WI38 (cell line): ENCODE data around the gene PDE2A.
A peak's percentile ranks its signal among the peaks of the same experiment; 100 is the strongest.

ENCODE experiments used
- H3K4me3 ChIP-seq: 2 replicates; pipeline ENCODE4 v1.5.1; 2011; ENCODE audit warnings: low read depth, mild to moderate bottlenecking, control low read depth, low read length
- TF ChIP-seq, protein P1 (sequence below): IDR thresholded peaks from 2 replicates; pipeline ENCODE4 v1.5.1; 2012; ENCODE audit warnings: low read depth, mild to moderate bottlenecking, control low read depth, low read length

The PDE2A gene

DNA sequence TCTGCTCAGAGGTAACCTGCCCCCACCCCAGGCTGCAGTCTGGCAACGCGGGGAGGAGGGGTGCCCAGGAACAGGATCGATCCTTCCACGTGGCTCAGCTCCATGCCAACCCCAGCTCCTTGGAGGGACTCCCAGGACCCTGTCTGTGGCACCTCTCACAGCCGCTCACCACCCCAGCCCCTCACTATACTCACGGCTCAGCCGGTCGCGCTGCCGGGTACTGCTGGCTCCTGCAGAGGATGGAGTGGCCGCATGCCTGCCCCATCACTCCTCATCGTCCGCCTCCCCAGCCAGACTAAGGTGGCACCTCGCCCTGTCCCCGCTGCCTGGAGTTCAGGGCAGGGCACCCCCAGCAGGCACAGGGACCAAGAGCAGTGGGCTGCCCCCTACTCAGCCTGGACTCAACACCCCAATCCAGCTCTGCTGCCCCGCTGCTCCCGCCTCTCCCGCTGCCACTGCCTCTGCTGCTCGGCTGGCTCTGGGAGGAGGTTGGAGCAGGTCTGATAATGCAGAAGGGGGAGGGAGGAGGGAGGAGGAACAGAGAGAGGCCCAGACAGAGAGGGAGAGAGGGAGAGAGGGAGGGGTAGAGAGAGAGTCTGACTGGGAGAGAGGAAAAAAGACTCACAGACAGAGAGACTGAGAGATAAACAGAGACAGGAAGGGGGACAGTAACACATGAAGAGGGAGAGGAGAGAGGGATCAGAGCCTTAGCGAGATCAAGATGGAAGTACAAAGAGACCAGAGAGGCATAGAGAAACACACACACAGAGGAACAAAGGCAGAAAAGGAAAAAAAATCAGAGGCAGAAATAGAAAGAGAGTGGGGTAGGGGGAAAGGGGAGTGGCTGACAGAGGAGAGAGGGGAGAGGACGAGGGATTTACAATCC is at the start of gene PDE2A:
TSS of gene PDE2A (minus strand) at position 480 of the 886 bp plus-strand sequence. CDS start at position 265, 215 bp downstream.
- H3K4me3 ChIP-seq: no peak within 1 kb of the TSS
- TF ChIP-seq, protein P1, sequence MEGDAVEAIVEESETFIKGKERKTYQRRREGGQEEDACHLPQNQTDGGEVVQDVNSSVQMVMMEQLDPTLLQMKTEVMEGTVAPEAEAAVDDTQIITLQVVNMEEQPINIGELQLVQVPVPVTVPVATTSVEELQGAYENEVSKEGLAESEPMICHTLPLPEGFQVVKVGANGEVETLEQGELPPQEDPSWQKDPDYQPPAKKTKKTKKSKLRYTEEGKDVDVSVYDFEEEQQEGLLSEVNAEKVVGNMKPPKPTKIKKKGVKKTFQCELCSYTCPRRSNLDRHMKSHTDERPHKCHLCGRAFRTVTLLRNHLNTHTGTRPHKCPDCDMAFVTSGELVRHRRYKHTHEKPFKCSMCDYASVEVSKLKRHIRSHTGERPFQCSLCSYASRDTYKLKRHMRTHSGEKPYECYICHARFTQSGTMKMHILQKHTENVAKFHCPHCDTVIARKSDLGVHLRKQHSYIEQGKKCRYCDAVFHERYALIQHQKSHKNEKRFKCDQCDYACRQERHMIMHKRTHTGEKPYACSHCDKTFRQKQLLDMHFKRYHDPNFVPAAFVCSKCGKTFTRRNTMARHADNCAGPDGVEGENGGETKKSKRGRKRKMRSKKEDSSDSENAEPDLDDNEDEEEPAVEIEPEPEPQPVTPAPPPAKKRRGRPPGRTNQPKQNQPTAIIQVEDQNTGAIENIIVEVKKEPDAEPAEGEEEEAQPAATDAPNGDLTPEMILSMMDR: no peak

DNA sequence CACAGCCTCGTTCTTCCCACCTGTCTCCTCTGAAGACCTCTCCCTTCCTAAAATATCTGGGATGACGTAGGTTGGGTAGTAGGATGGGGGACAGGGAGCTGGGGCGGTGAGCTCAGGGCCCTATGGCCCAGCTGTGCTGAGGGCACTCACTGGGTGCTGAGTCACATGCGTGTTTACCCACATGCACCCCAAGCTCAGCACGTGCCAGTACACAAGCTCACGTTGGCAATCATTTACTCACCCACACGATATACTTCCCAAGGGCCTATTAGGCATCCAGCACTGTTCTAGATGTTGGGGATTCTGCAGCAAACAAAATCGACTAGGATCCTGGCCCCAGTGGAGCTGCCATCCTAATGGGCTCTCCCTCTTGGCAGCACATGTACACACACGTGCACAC is 49.3 kb upstream of the PDE2A start:
- H3K4me3 ChIP-seq: no peak overlapping the region
- TF ChIP-seq, protein P1: no peak

DNA sequence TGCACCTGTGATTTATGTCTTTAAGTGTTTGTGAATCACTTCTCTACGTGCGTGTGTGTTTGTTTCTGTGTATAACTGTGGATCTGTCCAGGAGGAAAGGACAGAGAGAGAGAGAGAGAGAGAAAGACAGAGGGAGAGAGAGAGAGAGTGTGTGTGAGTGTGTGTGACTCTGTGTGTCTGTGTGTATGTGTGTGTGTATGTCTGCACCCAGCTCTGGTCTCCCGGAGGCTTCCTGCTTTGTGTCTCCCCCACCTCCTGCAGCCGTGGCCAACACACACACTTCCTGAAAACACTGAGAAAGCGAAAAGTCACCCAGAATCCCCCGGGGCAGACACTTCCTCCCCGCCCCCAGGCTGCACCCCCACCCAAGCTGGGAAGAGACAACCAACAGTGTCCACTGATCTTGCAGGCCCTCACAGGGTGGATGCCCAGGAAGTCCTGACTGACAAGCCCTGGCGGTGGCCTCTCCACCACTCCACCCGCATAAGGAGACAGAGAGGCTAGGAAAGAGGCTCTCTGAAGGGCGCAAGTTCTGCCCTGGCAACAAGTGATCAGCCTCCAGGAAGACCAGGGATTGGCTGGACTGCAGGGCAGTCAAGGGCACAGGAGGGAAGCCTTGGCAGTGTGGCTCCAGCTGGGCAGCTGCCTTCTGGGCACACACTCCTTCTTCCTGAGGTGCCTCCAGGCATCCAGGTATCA is 48.0 kb upstream of the PDE2A start:
- TF ChIP-seq, protein P1: no peak
- H3K4me3 ChIP-seq: peak overlapping the region; percentile 66

DNA sequence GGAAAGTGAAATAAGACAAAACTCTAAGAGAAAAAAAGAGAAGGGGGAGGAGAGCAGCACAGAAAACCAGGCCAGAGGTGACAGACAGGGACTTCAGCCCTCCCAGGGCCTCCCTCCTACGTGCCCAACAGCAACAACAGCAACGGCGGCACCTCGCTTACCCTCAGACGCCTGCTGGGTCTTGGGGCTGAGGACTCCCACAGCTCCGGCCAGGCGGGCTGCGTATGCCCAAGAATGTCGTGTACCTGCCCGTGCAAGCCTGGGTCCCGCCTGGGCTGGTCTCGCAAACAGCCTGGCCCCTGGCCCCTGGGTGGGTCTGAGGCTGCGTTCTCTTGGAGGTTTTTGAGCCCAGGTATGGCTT is 47.4 kb upstream of the PDE2A start:
- peak overlapping the region; percentile 66 for H3K4me3 ChIP-seq

DNA sequence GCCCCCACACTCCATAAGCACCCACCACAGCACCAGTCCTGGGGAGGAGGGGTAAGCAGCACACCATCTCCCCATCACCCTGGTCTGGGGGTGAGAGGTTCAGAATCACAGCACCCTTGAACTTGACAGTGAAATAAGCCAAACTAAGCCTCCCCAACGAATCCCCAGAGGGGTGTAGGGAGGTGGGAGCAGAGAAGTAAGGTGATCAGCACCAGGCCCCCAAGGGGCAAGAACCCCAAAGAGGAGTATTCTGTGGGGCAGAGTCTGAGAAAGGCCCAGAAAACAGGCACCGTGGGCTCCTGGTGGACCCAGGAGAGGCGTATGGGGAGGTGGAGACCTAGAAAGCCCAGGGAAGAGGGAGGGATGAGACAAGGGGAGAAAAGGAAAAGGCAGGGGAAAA is 47.1 kb upstream of the PDE2A start:
- TF ChIP-seq, protein P1: no peak
- peak overlapping the region; percentile 66 for H3K4me3 ChIP-seq

More for the DNA sequence above, 47.4 kb upstream of the PDE2A start:
- TF ChIP-seq, protein P1: no peak

DNA sequence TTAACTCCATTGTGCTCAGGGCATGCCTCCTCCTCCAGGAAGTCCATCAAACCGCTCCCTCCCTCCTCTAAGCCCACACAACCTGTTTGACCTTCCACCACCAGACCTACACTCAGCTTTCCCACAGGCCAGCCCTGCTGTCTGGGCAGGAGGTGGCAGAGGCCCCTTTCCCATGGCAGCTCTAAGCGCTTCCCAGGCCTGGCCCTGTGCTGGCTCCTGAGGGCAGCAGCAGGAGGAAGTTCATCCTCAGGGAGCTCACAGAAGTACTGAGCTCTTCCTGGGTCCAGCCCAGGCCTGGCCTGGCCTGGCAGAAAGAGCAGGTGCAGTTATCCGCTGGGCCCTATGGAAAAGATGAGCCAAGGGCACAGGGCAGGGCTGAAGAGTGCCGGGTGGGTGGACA is 46.6 kb upstream of the PDE2A start:
- TF ChIP-seq, protein P1: no peak
- H3K4me3 ChIP-seq: peak overlapping the region; percentile 66

DNA sequence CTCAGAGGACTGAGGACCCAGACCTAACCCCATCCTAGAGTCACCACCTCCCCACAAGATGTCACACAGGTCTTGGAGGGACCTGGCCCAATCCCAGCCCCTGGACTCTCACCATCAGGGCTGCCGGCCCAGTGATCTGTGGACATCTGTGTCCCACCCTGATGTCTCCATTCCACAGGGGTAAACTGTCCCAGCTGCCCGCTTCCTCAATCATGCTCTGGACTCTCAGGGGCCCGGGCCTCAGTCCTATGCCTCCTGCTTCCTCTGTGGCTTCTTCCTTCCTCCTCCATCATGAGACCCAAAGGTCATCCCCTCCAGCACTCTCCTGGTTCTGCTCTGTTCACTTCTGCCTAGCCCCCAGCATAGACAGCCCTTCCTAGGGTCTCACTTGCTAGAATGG is 45.8 kb upstream of the PDE2A start:
- no peak overlapping the region for H3K4me3 ChIP-seq
- TF ChIP-seq, protein P1: no peak
